Loucy (cell line): ENCODE measurements around the gene C1QTNF8.

Source experiments
- EZH2phosphoT487 ChIP-seq: fragments of 200-600 bp; IDR thresholded peaks from 2 replicates; pipeline ENCODE4 v1.6.1; 2018; ENCODE audit warnings: antibody characterized with exemption, mild to moderate bottlenecking, moderate library complexity, borderline replicate concordance
- TF ChIP-seq, protein P1 (sequence below): fragments of 200-600 bp; sonication (generic); conservative IDR thresholded peaks from 2 replicates; pipeline ENCODE4 v1.5.1; 2014; ENCODE audit warnings: mild to moderate bottlenecking, antibody characterized with exemption, low read length

DNA sequence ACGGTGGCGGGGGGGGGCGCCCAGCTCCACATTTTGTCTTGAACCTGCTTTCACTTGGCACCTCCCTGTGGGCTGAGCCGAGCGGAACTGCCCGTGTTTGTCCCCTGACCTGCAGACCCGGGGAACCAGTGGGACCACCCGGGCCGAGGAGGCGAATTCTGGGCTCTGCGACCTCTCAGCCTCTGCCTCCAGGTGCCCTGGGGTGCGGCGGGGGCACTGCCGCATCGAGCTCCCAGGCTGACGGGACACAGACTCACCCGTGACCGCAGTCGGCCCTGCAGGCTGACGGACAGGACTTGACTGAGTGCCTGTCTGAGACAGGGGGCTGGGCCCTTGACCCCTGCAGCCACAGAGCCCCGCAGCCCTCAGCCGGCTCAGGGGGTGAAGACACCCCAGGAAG lies 11.1 kb upstream of the C1QTNF8 start:
- TF ChIP-seq, protein P1, sequence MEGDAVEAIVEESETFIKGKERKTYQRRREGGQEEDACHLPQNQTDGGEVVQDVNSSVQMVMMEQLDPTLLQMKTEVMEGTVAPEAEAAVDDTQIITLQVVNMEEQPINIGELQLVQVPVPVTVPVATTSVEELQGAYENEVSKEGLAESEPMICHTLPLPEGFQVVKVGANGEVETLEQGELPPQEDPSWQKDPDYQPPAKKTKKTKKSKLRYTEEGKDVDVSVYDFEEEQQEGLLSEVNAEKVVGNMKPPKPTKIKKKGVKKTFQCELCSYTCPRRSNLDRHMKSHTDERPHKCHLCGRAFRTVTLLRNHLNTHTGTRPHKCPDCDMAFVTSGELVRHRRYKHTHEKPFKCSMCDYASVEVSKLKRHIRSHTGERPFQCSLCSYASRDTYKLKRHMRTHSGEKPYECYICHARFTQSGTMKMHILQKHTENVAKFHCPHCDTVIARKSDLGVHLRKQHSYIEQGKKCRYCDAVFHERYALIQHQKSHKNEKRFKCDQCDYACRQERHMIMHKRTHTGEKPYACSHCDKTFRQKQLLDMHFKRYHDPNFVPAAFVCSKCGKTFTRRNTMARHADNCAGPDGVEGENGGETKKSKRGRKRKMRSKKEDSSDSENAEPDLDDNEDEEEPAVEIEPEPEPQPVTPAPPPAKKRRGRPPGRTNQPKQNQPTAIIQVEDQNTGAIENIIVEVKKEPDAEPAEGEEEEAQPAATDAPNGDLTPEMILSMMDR = no peak
- no peak for TF ChIP-seq EZH2phosphoT487
